GM23338 (cell line): Measurements from ENCODE around the gene WDR87. TPM values are rescaled to one million over a fixed set of nuclear protein-coding genes. Genes with fewer than 3 reads are reported as not detected.

Experiments used
- ATAC-seq: fragments of 200-7000 bp; cut with Tn5 transposase; 3 replicates; pipeline ENCODE4 v1.9.1; 2020
- DNase-seq: peaks from one replicate; pipeline ENCODE4 v3.0.0-alpha.2; 2015; ENCODE audit warnings: low spot score
- H2AFZ ChIP-seq: fragments of 200-600 bp; sonication (generic); 2 replicates; pipeline ENCODE4 v1.8.0; 2016; ENCODE audit warnings: antibody characterized with exemption, mild to moderate bottlenecking, moderate library complexity
- H3F3A ChIP-seq: fragments of 200-600 bp; sonication (generic); replicated peaks from 2 replicates; pipeline ENCODE4 v1.8.0; 2017; ENCODE audit warnings: antibody characterized with exemption, mixed run types, low read depth
- H3K27ac ChIP-seq: fragments of 200-600 bp; sonication (generic); 2 replicates; pipeline ENCODE4 v1.6.1; 2016; ENCODE audit warnings: low read depth
- H3K27me3 ChIP-seq: fragments of 200-600 bp; sonication (generic); 2 replicates; pipeline ENCODE4 v1.8.0; 2016; ENCODE audit warnings: mild to moderate bottlenecking, mixed run types, moderate library complexity; ENCODE audit not compliant: insufficient read depth
- H3K36me3 ChIP-seq: fragments of 200-600 bp; sonication (generic); 2 replicates; pipeline ENCODE4 v1.8.0; 2016; ENCODE audit warnings: mild to moderate bottlenecking; ENCODE audit not compliant: insufficient read depth
- H3K4me1 ChIP-seq: fragments of 200-600 bp; sonication (generic); 2 replicates; pipeline ENCODE4 v1.8.0; 2016; ENCODE audit warnings: mild to moderate bottlenecking, moderate library complexity; ENCODE audit not compliant: insufficient read depth
- H3K4me2 ChIP-seq: fragments of 200-600 bp; sonication (generic); 2 replicates; pipeline ENCODE4 v1.7.1; 2017; ENCODE audit warnings: mixed run types
- H3K4me3 ChIP-seq: fragments of 200-600 bp; sonication (generic); 2 replicates; pipeline ENCODE4 v1.6.1; 2016; ENCODE audit warnings: mixed run types
- H3K79me2 ChIP-seq: fragments of 200-600 bp; sonication (generic); replicated peaks from 2 replicates; pipeline ENCODE4 v1.8.0; 2017; ENCODE audit warnings: mild to moderate bottlenecking; ENCODE audit not compliant: insufficient read depth
- H3K9me2 ChIP-seq: fragments of 200-600 bp; sonication (generic); 2 replicates; pipeline ENCODE4 v1.8.0; 2017; ENCODE audit not compliant: insufficient read depth
- H4K20me1 ChIP-seq: fragments of 200-600 bp; sonication (generic); replicated peaks from 2 replicates; pipeline ENCODE4 v1.8.0; 2017; ENCODE audit warnings: mild to moderate bottlenecking; ENCODE audit not compliant: insufficient read depth
- H3K27ac Mint-ChIP-seq: 2 replicates; pipeline ENCODE4 v1.8.0; 2020; ENCODE audit warnings: inconsistent platforms, mild to moderate bottlenecking, moderate library complexity, mixed read lengths
- H3K27me3 Mint-ChIP-seq: 3 replicates; pipeline ENCODE4 v1.8.0; 2022; ENCODE audit warnings: low read depth, mild to moderate bottlenecking, moderate library complexity, mixed read lengths, inconsistent platforms; ENCODE audit not compliant: insufficient read depth, poor library complexity
- H3K36me3 Mint-ChIP-seq: 3 replicates; pipeline ENCODE4 v1.8.0; 2021; ENCODE audit warnings: low read depth, mild to moderate bottlenecking, inconsistent platforms, moderate library complexity, mixed read lengths
- H3K4me1 Mint-ChIP-seq: 3 replicates; pipeline ENCODE4 v1.8.0; 2020; ENCODE audit warnings: mild to moderate bottlenecking, inconsistent platforms, mixed read lengths
- H3K4me3 Mint-ChIP-seq: 3 replicates; pipeline ENCODE4 v1.8.0; 2021; ENCODE audit warnings: moderate library complexity, mild to moderate bottlenecking, inconsistent platforms, mixed read lengths
- H3K9me3 Mint-ChIP-seq: 3 replicates; pipeline ENCODE4 v1.8.0; 2020; ENCODE audit warnings: moderate library complexity, mild to moderate bottlenecking, inconsistent platforms, mixed read lengths
- CREB1 ChIP-seq: fragments of 250-450 bp; sonication (Bioruptor Pico); IDR thresholded peaks from 2 replicates; pipeline ENCODE4 v1.5.0; 2020; ENCODE audit warnings: low read depth, mild to moderate bottlenecking, moderate library complexity
- EZH2 ChIP-seq: fragments of 200-600 bp; sonication (generic); IDR thresholded peaks from one replicate; pipeline ENCODE4 v1.8.0; 2017; ENCODE audit warnings: antibody characterized with exemption, mild to moderate bottlenecking, low read depth; ENCODE audit not compliant: unreplicated experiment
- EZH2phosphoT487 ChIP-seq: fragments of 200-600 bp; sonication (generic); IDR thresholded peaks from one replicate; pipeline ENCODE4 v1.8.1; 2018; ENCODE audit warnings: antibody characterized with exemption; ENCODE audit not compliant: unreplicated experiment
- JUNB ChIP-seq: IDR thresholded peaks from one replicate; pipeline ENCODE4 v1.6.1; 2016; ENCODE audit warnings: antibody characterized with exemption; ENCODE audit not compliant: unreplicated experiment
- NANOG ChIP-seq: IDR thresholded peaks from 2 replicates; pipeline ENCODE4 v1.6.1; 2016; ENCODE audit warnings: antibody characterized with exemption, borderline replicate concordance
- POLR2AphosphoS5 ChIP-seq: IDR thresholded peaks from 2 replicates; pipeline ENCODE4 v1.6.1; 2016; ENCODE audit warnings: antibody characterized with exemption, low read depth
- STAT1 ChIP-seq: IDR thresholded peaks from one replicate; pipeline ENCODE4 v1.6.1; 2016; ENCODE audit warnings: antibody characterized with exemption; ENCODE audit not compliant: unreplicated experiment
- ZNF114 ChIP-seq: fragments of 250-450 bp; sonication (Bioruptor Pico); IDR thresholded peaks from 2 replicates; pipeline ENCODE4 v1.5.0; 2020; ENCODE audit warnings: mild to moderate bottlenecking, moderate library complexity
- ZNF331 ChIP-seq: fragments of 250-450 bp; sonication (Bioruptor Pico); IDR thresholded peaks from 2 replicates; pipeline ENCODE4 v1.5.0; 2020; ENCODE audit warnings: low read depth, mild to moderate bottlenecking, moderate library complexity
- polyA plus RNA-seq: library from polyadenylated mRNA; unstranded; fragments of >200 nt; fragmentation: Nextera tagmentation; extraction: Ambion mirVana; gene quantifications from 2 replicates; pipeline ENCODE4 v1.2.1, GENCODE V29; 2016
- total RNA-seq: library from RNA; depleted of rRNA; stranded (reverse); fragments of >200 nt; shearing (Covaris generic); gene quantifications from 2 replicates; pipeline ENCODE4 v1.2.3, GENCODE V29; 2014
- TF ChIP-seq, protein P1 (sequence below): IDR thresholded peaks from one replicate; pipeline ENCODE4 v1.6.1; 2018; ENCODE audit warnings: antibody characterized with exemption; ENCODE audit not compliant: unreplicated experiment
- TF ChIP-seq, protein P2 (sequence below), 2 experiments: fragments of 200-600 bp in 1 of 2; sonication (generic) in 1 of 2; conservative IDR thresholded peaks; 2 replicates each; pipeline versions ENCODE4 v1.5.1 to v1.6.1; 2016 to 2017; ENCODE audit warnings: antibody characterized with exemption in 2 of 2, low read depth in 2 of 2, mild to moderate bottlenecking in 2 of 2, moderate library complexity in 1 of 2
- TF ChIP-seq, protein P3 (sequence below): IDR thresholded peaks from 2 replicates; pipeline ENCODE4 v1.6.1; 2016; ENCODE audit warnings: antibody characterized with exemption

WDR87 gene
- total and polyA plus RNA-seq, 2 experiments from 2014 or later, result 0.02 TPM; not detected in 1

DNA sequence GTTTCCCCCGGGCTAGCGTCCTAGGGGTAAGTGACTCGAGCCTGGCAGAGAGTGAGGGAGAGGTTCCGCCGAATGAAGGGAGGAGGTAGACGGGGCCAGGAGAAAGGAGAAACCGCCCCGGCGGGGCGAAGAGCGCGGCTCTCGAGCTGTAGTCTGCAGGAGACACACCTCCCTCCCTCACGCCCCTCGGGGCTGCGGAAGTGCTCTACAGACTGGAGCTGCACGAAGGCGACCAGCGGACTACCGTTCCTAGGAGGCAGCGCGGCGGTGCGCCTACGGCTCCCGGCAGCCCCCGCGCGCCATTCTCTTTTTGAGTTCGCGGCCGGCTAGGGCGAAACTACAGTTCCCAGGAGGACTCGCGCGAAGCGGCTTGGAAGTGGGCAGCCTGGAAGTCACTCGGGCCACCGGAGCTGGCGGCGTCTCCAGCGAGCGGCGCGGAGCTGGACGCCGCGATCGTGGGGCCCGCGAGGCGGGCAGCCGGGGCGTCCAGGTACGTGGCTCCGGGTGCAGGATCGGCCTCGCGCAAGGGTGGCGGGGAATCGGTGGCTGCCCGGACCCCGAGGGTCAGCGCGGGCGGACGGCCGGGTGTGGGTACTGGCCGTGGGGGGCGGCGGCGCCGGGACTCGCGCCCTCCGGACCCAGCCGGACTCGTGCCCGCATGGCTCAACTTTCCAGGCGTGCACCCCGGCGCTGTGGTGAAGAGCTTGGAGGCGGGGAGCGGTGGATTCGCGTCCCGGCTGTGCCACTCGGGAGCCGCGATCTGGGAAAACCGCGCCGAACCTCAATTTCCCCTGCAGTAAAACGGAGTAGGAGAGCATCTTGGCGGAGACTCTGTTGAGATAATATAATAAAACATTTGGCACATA lies 708 bp upstream of the WDR87 start, which contains the start of gene SIPA1L3:
TSS of gene SIPA1L3 (plus strand) at position 340 of the 866 bp plus-strand sequence. CDS start 174,358 bp downstream, outside the sequence.
- peak; percentile 90 for ATAC-seq
- H3K27me3 Mint-ChIP-seq, result peaks cover 2% of the 10 kb centered on the region

GRCh38 chr19:37903096-37903495 lies 3.3 kb downstream of the WDR87 start:
- Histone ChIP-seq H3K79me2 (peaks cover 7% of the 10 kb centered on the region), H2AFZ (no peak overlapping the region), H3K36me3 (no peaks in the 10 kb centered on the region), H3K4me1 (peaks cover 12% of the 10 kb centered on the region), H3K9me2 (no peaks in the 10 kb centered on the region), H3K4me3 (no peak overlapping the region), H3F3A (peaks cover 8% of the 10 kb centered on the region; the same call in 1 of the 2 replicates), H4K20me1 (no peaks in the 10 kb centered on the region), H3K27ac (no peak overlapping the region), H3K27me3 (no peaks in the 10 kb centered on the region), H3K4me2 (no peak overlapping the region)
- DNase-seq, result no peak
- ATAC-seq, result no peak
- Mint-ChIP-seq H3K36me3 (no peaks in the 10 kb centered on the region), H3K27me3 (peaks cover 3% of the 10 kb centered on the region), H3K4me3 (no peak overlapping the region), H3K27ac (no peak overlapping the region), H3K4me1 (peaks cover 12% of the 10 kb centered on the region), H3K9me3 (no peaks in the 10 kb centered on the region; the same call in 1 of the 3 replicates)
- no peak for TF ChIP-seq POLR2AphosphoS5
- no peak for TF ChIP-seq NANOG
- TF ChIP-seq, protein P1, sequence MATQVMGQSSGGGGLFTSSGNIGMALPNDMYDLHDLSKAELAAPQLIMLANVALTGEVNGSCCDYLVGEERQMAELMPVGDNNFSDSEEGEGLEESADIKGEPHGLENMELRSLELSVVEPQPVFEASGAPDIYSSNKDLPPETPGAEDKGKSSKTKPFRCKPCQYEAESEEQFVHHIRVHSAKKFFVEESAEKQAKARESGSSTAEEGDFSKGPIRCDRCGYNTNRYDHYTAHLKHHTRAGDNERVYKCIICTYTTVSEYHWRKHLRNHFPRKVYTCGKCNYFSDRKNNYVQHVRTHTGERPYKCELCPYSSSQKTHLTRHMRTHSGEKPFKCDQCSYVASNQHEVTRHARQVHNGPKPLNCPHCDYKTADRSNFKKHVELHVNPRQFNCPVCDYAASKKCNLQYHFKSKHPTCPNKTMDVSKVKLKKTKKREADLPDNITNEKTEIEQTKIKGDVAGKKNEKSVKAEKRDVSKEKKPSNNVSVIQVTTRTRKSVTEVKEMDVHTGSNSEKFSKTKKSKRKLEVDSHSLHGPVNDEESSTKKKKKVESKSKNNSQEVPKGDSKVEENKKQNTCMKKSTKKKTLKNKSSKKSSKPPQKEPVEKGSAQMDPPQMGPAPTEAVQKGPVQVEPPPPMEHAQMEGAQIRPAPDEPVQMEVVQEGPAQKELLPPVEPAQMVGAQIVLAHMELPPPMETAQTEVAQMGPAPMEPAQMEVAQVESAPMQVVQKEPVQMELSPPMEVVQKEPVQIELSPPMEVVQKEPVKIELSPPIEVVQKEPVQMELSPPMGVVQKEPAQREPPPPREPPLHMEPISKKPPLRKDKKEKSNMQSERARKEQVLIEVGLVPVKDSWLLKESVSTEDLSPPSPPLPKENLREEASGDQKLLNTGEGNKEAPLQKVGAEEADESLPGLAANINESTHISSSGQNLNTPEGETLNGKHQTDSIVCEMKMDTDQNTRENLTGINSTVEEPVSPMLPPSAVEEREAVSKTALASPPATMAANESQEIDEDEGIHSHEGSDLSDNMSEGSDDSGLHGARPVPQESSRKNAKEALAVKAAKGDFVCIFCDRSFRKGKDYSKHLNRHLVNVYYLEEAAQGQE, result no peak
- TF ChIP-seq JUNB, result no peak
- no peak for TF ChIP-seq ZNF331 (CRISPR knock-in tag)
- TF ChIP-seq STAT1, result no peak
- TF ChIP-seq EZH2, result no peak
- TF ChIP-seq, protein P2, sequence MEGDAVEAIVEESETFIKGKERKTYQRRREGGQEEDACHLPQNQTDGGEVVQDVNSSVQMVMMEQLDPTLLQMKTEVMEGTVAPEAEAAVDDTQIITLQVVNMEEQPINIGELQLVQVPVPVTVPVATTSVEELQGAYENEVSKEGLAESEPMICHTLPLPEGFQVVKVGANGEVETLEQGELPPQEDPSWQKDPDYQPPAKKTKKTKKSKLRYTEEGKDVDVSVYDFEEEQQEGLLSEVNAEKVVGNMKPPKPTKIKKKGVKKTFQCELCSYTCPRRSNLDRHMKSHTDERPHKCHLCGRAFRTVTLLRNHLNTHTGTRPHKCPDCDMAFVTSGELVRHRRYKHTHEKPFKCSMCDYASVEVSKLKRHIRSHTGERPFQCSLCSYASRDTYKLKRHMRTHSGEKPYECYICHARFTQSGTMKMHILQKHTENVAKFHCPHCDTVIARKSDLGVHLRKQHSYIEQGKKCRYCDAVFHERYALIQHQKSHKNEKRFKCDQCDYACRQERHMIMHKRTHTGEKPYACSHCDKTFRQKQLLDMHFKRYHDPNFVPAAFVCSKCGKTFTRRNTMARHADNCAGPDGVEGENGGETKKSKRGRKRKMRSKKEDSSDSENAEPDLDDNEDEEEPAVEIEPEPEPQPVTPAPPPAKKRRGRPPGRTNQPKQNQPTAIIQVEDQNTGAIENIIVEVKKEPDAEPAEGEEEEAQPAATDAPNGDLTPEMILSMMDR (conservative IDR thresholded peaks at IDR 0.05; ENCODE audit: low read depth in 2 of 2), result no peak
- no peak for TF ChIP-seq ZNF114 (CRISPR knock-in tag)
- no peak for TF ChIP-seq EZH2phosphoT487
- no peak for TF ChIP-seq CREB1
- TF ChIP-seq, protein P3, sequence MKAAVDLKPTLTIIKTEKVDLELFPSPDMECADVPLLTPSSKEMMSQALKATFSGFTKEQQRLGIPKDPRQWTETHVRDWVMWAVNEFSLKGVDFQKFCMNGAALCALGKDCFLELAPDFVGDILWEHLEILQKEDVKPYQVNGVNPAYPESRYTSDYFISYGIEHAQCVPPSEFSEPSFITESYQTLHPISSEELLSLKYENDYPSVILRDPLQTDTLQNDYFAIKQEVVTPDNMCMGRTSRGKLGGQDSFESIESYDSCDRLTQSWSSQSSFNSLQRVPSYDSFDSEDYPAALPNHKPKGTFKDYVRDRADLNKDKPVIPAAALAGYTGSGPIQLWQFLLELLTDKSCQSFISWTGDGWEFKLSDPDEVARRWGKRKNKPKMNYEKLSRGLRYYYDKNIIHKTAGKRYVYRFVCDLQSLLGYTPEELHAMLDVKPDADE, result no peak

More for the DNA sequence above, 708 bp upstream of the WDR87 start, which contains the start of gene SIPA1L3:
- peak within 1 kb of the TSS; percentile 78 for H3K4me2 ChIP-seq
- H4K20me1 ChIP-seq, result no peaks in the 10 kb centered on the region; the same call in 1 of the 2 replicates
- TF ChIP-seq EZH2, result no peak
- TF ChIP-seq POLR2AphosphoS5, result 0 out of 2 replicates have a peak, but pooled peaks have one; percentile 55
- TF ChIP-seq, protein P3, result peak; percentile 98
- H3K27ac ChIP-seq, result peak within 1 kb of the TSS; percentile 90
- peak within 1 kb of the TSS; percentile 86 for H3K4me3 Mint-ChIP-seq
- H3K9me2 ChIP-seq, result no peaks in the 10 kb centered on the region
- peaks cover 13% of the 10 kb centered on the region; the same call in 1 of the 2 replicates for H3F3A ChIP-seq
- H3K27me3 ChIP-seq, result no peaks in the 10 kb centered on the region
- H3K4me1 ChIP-seq, result peaks cover 35% of the 10 kb centered on the region
- peak; percentile 99 for DNase-seq
- H3K36me3 Mint-ChIP-seq, result no peaks in the 10 kb centered on the region
- peak within 1 kb of the TSS; percentile 86 for H2AFZ ChIP-seq
- no peaks in the 10 kb centered on the region; the same call in 2 of the 3 replicates for H3K9me3 Mint-ChIP-seq
- H3K4me3 ChIP-seq, result peak within 1 kb of the TSS; percentile 92
- H3K36me3 ChIP-seq, result no peaks in the 10 kb centered on the region
- peak within 1 kb of the TSS; percentile 98 for H3K27ac Mint-ChIP-seq
- H3K79me2 ChIP-seq, result peaks cover 47% of the 10 kb centered on the region
- peaks cover 34% of the 10 kb centered on the region for H3K4me1 Mint-ChIP-seq
